ENCODE data around the gene SRRD.
"Not testable (repeated sequence)": the region's sequence is repeated elsewhere in the genome, so short reads cannot be mapped to it uniquely, and the experiment has no call there.

Gene SRRD

GRCh38 chr22:26525946-26526564, 42.4 kb downstream of the SRRD start:
- DNase-seq, result peak in 1 of 2 experiments; percentile 21

- no peak for DNase-seq
These were observed 43.5 kb downstream of the SRRD start for GRCh38 chr22:26527167-26527566.

GRCh38 chr22:26527574-26528465, 44.1 kb downstream of the SRRD start:
- DNase-seq, result no peak

- not testable (repeated sequence) for DNase-seq
These were observed 44.8 kb downstream of the SRRD start for GRCh38 chr22:26528518-26528917.

GRCh38 chr22:26529345-26529744, 45.7 kb downstream of the SRRD start:
- no peak for DNase-seq

- DNase-seq, result peak; percentile 63 to 66
These were observed 50.6 kb downstream of the SRRD start for GRCh38 chr22:26534171-26534855.

GRCh38 chr22:26534874-26535602, 51.4 kb downstream of the SRRD start:
- DNase-seq, result no peak

GRCh38 chr22:26535603-26535908, 51.9 kb downstream of the SRRD start:
- no peak for DNase-seq

GRCh38 chr22:26536056-26536761, 52.5 kb downstream of the SRRD start:
- DNase-seq, result no peak

- DNase-seq, result no peak
These were observed 53.1 kb downstream of the SRRD start for GRCh38 chr22:26536762-26537134.

GRCh38 chr22:26540119-26540518, 56.4 kb downstream of the SRRD start:
- DNase-seq, result no peak

- no peak for DNase-seq
These were observed 57.6 kb downstream of the SRRD start for GRCh38 chr22:26541167-26541819.

- DNase-seq, result no peak
These were observed 59.2 kb downstream of the SRRD start for GRCh38 chr22:26542831-26543230.
